HepG2 (cell line): ENCODE data around the gene PASD1. TPM values are rescaled to one million over a fixed set of nuclear protein-coding genes. Genes with fewer than 3 reads are reported as not detected.

Experiments used
- ATAC-seq: fragments of 200-7000 bp; cut with Tn5 transposase; 3 replicates; pipeline ENCODE4 v1.9.1; 2020; ENCODE audit warnings: mild to moderate bottlenecking, moderate library complexity
- BruUV-seq: library from RNA; stranded (reverse); fragments of 400-500 nt; replicated peaks from 2 replicates; lab custom pipeline; 2021; lab: Mats Ljungman, UMichigan
- CTCF ChIA-PET: fragments of 300-600 bp; formaldehyde crosslinking; extraction: SDS; loops from one replicate; lab custom pipeline; 2021; ENCODE audit warnings: low total read pairs, inconsistent platforms, low intra/inter-chr PET ratio; lab: Yijun Ruan, JAX
- POLR2A ChIA-PET: fragments of 350-600 bp; sonication (Branson Sonifier 250); formaldehyde crosslinking; loops from one replicate; lab custom pipeline; 2020; ENCODE audit warnings: antibody characterized with exemption, inconsistent platforms; lab: Yijun Ruan, JAX
- DNase-seq: peaks from one replicate; pipeline ENCODE4 v3.0.0-alpha.2; 2015; ENCODE audit warnings: low spot score
- FAIRE-seq: peaks from 3 replicates; lab custom pipeline; 2011; peaks lifted over from hg19 to GRCh38; lab: Jason Lieb, UNC
- H2AFZ ChIP-seq: one replicate; pipeline ENCODE4 v1.6.1; 2011; ENCODE audit warnings: low read length, inconsistent platforms
- H3K27ac ChIP-seq: fragments of 300-600 bp; 3 replicates; pipeline ENCODE4 v1.8.0; 2011; ENCODE audit warnings: mixed run types, mild to moderate bottlenecking, mixed read lengths, low read length, inconsistent platforms; ENCODE audit not compliant: insufficient read depth; ENCODE audit errors: extremely low read length
- H3K27me3 ChIP-seq, 2 experiments: fragments of 200-600 bp in 1 of 2; 2 replicates in 1 of 2; 3 replicates in 1 of 2; pipeline versions ENCODE4 v1.6.0 to v1.8.0; 2011; ENCODE audit warnings: low read length in 2 of 2, mild to moderate bottlenecking in 2 of 2, moderate library complexity in 2 of 2, inconsistent platforms in 1 of 2; ENCODE audit not compliant: insufficient read depth in 2 of 2, control insufficient read depth in 1 of 2
- H3K36me3 ChIP-seq, 2 experiments: fragments of 200-600 bp in 1 of 2; replicated peaks in 1 of 2; 2 replicates in 1 of 2; 3 replicates in 1 of 2; pipeline versions ENCODE4 v1.5.1 to v1.8.0; 2011; ENCODE audit warnings: low read length in 2 of 2, inconsistent platforms in 1 of 2; ENCODE audit not compliant: insufficient read depth in 2 of 2, control insufficient read depth in 1 of 2
- H3K4me1 ChIP-seq: 2 replicates; pipeline ENCODE4 v1.5.1; 2012; ENCODE audit warnings: low read length, inconsistent platforms; ENCODE audit not compliant: insufficient read depth
- H3K4me2 ChIP-seq: 2 replicates; pipeline ENCODE4 v1.6.0; 2011; ENCODE audit warnings: low read depth, low read length, inconsistent platforms
- H3K4me3 ChIP-seq, 3 experiments: fragments of 200-600 bp in 1 of 3; sonication (generic), shearing (Covaris generic) in 1 of 3; replicated peaks in 1 of 3; 2 replicates each; pipeline ENCODE4 v1.5.1; 2011 to 2016; ENCODE audit warnings: low read length in 3 of 3, inconsistent platforms in 2 of 3, low read depth in 2 of 3, mild to moderate bottlenecking in 2 of 3, control low read depth in 1 of 3, mixed read lengths in 1 of 3; ENCODE audit not compliant: insufficient read depth in 1 of 3
- H3K79me2 ChIP-seq: one replicate; pipeline ENCODE4 v1.6.1; 2011; ENCODE audit warnings: low read length, inconsistent platforms; ENCODE audit not compliant: insufficient read depth
- H3K9ac ChIP-seq: 2 replicates; pipeline ENCODE4 v1.6.0; 2011; ENCODE audit warnings: mild to moderate bottlenecking, low read depth, low read length, inconsistent platforms; ENCODE audit not compliant: insufficient read depth
- H3K9me3 ChIP-seq: 2 replicates; pipeline ENCODE4 v1.5.1; 2012; ENCODE audit warnings: mild to moderate bottlenecking, low read length
- H4K20me1 ChIP-seq: 2 replicates; pipeline ENCODE4 v1.6.0; 2011; ENCODE audit warnings: inconsistent platforms, mild to moderate bottlenecking, low read length, moderate library complexity; ENCODE audit not compliant: insufficient read depth
- ARNT2 ChIP-seq: sonication (generic); formaldehyde crosslinking; IDR thresholded peaks from 2 replicates; pipeline ENCODE4 v1.8.0; 2022; ENCODE audit warnings: mild to moderate bottlenecking, low read depth, missing genetic modification reagents, moderate library complexity
- ATRX ChIP-seq: sonication (generic); formaldehyde crosslinking; IDR thresholded peaks from 2 replicates; pipeline ENCODE4 v1.4.0; 2020; ENCODE audit warnings: missing genetic modification reagents, borderline replicate concordance
- BRCA1 ChIP-seq: sonication (generic); formaldehyde crosslinking; IDR thresholded peaks from 2 replicates; pipeline ENCODE4 v1.4.0; 2020; ENCODE audit warnings: missing genetic modification reagents
- CREB1 ChIP-seq, 2 experiments: fragments of 450-650 bp in 1 of 2; IDR thresholded peaks; 2 replicates each; pipeline ENCODE4 v1.6.1; 2016 to 2017; ENCODE audit warnings: control low read depth in 1 of 2, mild to moderate bottlenecking in 1 of 2, missing compliant biosample characterization in 1 of 2, missing genetic modification characterization in 1 of 2
- EEA1 ChIP-seq: sonication (generic); formaldehyde crosslinking; IDR thresholded peaks from 2 replicates; pipeline ENCODE4 v1.5.1; 2020; ENCODE audit warnings: mild to moderate bottlenecking, missing genetic modification reagents, borderline replicate concordance
- HNRNPL ChIP-seq: fragments of 200-400 bp; formaldehyde crosslinking; IDR thresholded peaks from 2 replicates; pipeline ENCODE4 v1.6.1; 2017; ENCODE audit warnings: mild to moderate bottlenecking, low read depth, low read length
- KDM4B ChIP-seq: sonication (generic); formaldehyde crosslinking; IDR thresholded peaks from 2 replicates; pipeline ENCODE4 v1.4.0; 2020; ENCODE audit warnings: missing genetic modification reagents
- KLF15 ChIP-seq: sonication (generic); formaldehyde crosslinking; IDR thresholded peaks from 2 replicates; pipeline ENCODE4 v1.8.1; 2023; ENCODE audit warnings: borderline replicate concordance, mild to moderate bottlenecking, inconsistent platforms, missing genetic modification reagents, mixed read lengths
- RCOR2 ChIP-seq: IDR thresholded peaks from 2 replicates; pipeline ENCODE4 v1.6.1; 2016; ENCODE audit warnings: missing biosample characterization, missing genetic modification reagents
- SAP130 ChIP-seq: IDR thresholded peaks from 2 replicates; pipeline ENCODE4 v1.6.1; 2016; ENCODE audit warnings: low read depth
- SMARCC2 ChIP-seq: fragments of 450-650 bp; IDR thresholded peaks from 2 replicates; pipeline ENCODE4 v1.6.1; 2017; ENCODE audit warnings: antibody characterized with exemption, mild to moderate bottlenecking
- U2AF1 ChIP-seq: fragments of 200-400 bp; formaldehyde crosslinking; optimal IDR thresholded peaks from 2 replicates; pipeline ENCODE3; 2017; ENCODE audit warnings: mild to moderate bottlenecking, low read depth, low read length
- ZFAT ChIP-seq: sonication (generic); formaldehyde crosslinking; conservative IDR thresholded peaks from 2 replicates; pipeline ENCODE4 v1.8.1; 2023; ENCODE audit warnings: missing genetic modification reagents, inconsistent platforms
- ZFX ChIP-seq: sonication (generic); formaldehyde crosslinking; IDR thresholded peaks from 2 replicates; pipeline ENCODE4 v1.4.0; 2020; ENCODE audit warnings: mild to moderate bottlenecking, low read depth, missing genetic modification reagents, moderate library complexity
- ZMYM4 ChIP-seq: sonication (generic); formaldehyde crosslinking; IDR thresholded peaks from 2 replicates; pipeline ENCODE4 v1.8.1; 2023; ENCODE audit warnings: mild to moderate bottlenecking, missing genetic modification reagents
- ZNF333 ChIP-seq: sonication (generic); formaldehyde crosslinking; IDR thresholded peaks from 2 replicates; pipeline ENCODE4 v1.4.0; 2020; ENCODE audit warnings: mild to moderate bottlenecking, missing genetic modification reagents, borderline replicate concordance
- ZNF460 ChIP-seq: sonication (generic); formaldehyde crosslinking; IDR thresholded peaks from 2 replicates; pipeline ENCODE4 v1.5.1; 2020; ENCODE audit warnings: missing genetic modification reagents, mild to moderate bottlenecking, borderline replicate concordance
- ZNF704 ChIP-seq: sonication (generic); formaldehyde crosslinking; IDR thresholded peaks from 2 replicates; pipeline ENCODE4 v1.8.1; 2023; ENCODE audit warnings: mild to moderate bottlenecking, inconsistent platforms, moderate library complexity, missing genetic modification reagents, borderline replicate concordance
- ZNF724P ChIP-seq: sonication (generic); formaldehyde crosslinking; IDR thresholded peaks from 2 replicates; pipeline ENCODE4 v1.8.0; 2022; ENCODE audit warnings: missing genetic modification reagents, borderline replicate concordance
- WGBS: methylation state at CpG from one replicate; pipeline ENCODE4 v1.1.6; 2017; ENCODE audit warnings: low lambda C conversion rate; 5-methylcytosine and 5-hydroxymethylcytosine counted together
- in situ Hi-C: cut with HindIII; loops from 2 replicates; pipeline ENCODE4 v1.10.0; 2017; ENCODE audit warnings: low pct_unique_long_range_greater_than_20kb; ENCODE audit not compliant: extremely low pct_ligation_motif_present
- intact Hi-C: fragments of 100-400 bp; cut with micrococcal nuclease; formaldehyde crosslinking; loops from one replicate; pipeline ENCODE4 v1.10.0; 2022; ENCODE audit not compliant: unreplicated experiment
- polyA plus RNA-seq, 8 experiments: library from polyadenylated mRNA; depleted of rRNA in 3 of 8; stranded (reverse) in 7 of 8; unstranded in 1 of 8; fragments of >200 nt; fragmentation: Illumina TruSeq in 4 of 8; extraction: Trizol in 4 of 8; gene quantifications; 2 replicates each; pipeline versions ENCODE4 v1.2.1 to v1.2.3, GENCODE V29; 2011 to 2016; ENCODE audit warnings: low read depth in 4 of 8, missing spikeins in 1 of 8, mixed read lengths in 1 of 8; ENCODE audit not compliant: insufficient read depth in 1 of 8
- total RNA-seq, 5 experiments: library from RNA; depleted of rRNA; stranded (reverse); fragments of >200 nt; fragmentation: Illumina TruSeq; extraction: Trizol; gene quantifications; 2 replicates each; pipeline ENCODE4 v1.2.3, GENCODE V29; 2016; ENCODE audit warnings: low read depth in 1 of 5
- TF ChIP-seq, protein P1 (sequence below): sonication (generic); formaldehyde crosslinking; IDR thresholded peaks from 2 replicates; pipeline ENCODE4 v1.8.0; 2022; ENCODE audit warnings: missing genetic modification reagents, mild to moderate bottlenecking, moderate library complexity, borderline replicate concordance

The PASD1 gene
- total and polyA plus RNA-seq, 2 of the 13 experiments (the other 11 are each of a cell fraction or from before 2014, with no cell fraction given), result not detected

- no peak for TF ChIP-seq ZFAT
- TF ChIP-seq KDM4B (CRISPR knock-in tag), result no peak
- TF ChIP-seq ZNF460 (CRISPR knock-in tag), result no peak
- TF ChIP-seq ZNF704, result no peak
- TF ChIP-seq ARNT2 (CRISPR knock-in tag), result no peak
- no peak for TF ChIP-seq RCOR2 (CRISPR knock-in tag)
- no peak for TF ChIP-seq ZNF724P
- no peak for TF ChIP-seq U2AF1
- TF ChIP-seq BRCA1, result no peak
Measured at GRCh38 chrX:151723156-151723760, 159.8 kb downstream of the PASD1 start (continued).

DNA sequence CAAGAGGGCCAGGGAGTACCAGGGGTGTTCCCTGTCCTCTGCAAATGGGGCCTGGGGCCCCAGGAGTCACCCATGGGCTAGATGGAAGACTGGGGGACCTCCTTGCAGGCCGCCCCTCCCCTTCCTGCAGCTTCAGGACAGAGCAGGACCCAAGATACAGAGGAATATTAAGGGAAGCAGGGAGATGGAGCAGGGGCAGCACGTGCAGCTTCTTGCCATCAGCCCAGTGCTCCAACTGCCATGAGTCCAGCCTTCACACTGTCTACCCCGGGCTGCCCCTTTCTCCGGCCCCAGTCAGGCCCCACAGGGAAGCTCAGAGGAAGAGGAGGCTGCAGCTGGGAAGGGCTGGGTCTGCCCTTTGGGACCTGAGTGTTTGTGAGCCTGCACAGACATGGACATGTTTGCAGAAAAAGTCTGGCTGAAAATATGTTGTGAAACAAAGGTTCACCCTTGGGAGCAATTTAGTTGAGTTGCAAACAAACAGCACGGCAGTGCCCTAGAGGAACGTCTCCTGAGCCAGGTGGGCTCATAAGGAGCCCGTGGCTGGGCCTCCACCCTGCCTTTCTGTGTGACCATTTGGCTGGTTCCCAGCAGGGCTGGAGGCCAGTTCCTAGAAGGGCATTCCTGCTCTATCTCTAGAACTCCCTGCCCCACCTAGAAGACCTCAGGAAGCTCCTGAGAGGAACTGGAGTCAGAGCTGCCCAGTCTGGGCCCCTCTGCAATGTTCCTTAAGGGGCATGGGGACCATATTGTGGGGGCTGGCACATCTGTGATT, 161.3 kb downstream of the PASD1 start:
- H3K27me3 ChIP-seq, result no peaks in the 10 kb centered on the region
- 0% methylated on average over 1 of the region's 7 CpGs for WGBS
- no peaks in the 10 kb centered on the region for H3K4me1 ChIP-seq
- FAIRE-seq, result no peak
- ChIA-PET CTCF (no interaction called here), POLR2A (no interaction called here)
- H3K9me3 ChIP-seq, result no peaks in the 10 kb centered on the region
- no TSS peak for BruUV-seq
- ATAC-seq, result no peak
- H3K79me2 ChIP-seq, result no peaks in the 10 kb centered on the region
- no peaks in the 10 kb centered on the region for H3K36me3 ChIP-seq
- intact Hi-C loops, result no loop called here
- H4K20me1 ChIP-seq, result no peaks in the 10 kb centered on the region
- DNase-seq, result no peak
- H3K27ac ChIP-seq, result no peak overlapping the region
- in situ Hi-C loops, result loop anchor here (25.0 kb wide), 1 partner anchor 1088 kb away; no protein-coding TSS in a partner anchor
- H3K4me3 ChIP-seq, result no peak overlapping the region
- H3K9ac ChIP-seq, result no peak overlapping the region
- no peak overlapping the region for H2AFZ ChIP-seq
- no peak overlapping the region for H3K4me2 ChIP-seq
- TF ChIP-seq ZFX (CRISPR knock-in tag), result no peak
- TF ChIP-seq ZMYM4 (CRISPR knock-in tag), result no peak
- no peak for TF ChIP-seq SAP130 (CRISPR knock-in tag)
- TF ChIP-seq ZNF333 (CRISPR knock-in tag), result no peak
- TF ChIP-seq CREB1 (IDR thresholded peaks at IDR 0.05), result no peak
- TF ChIP-seq CREB1 (CRISPR knock-in tag; IDR thresholded peaks at IDR 0.05), result no peak
- no peak for TF ChIP-seq ATRX (CRISPR knock-in tag)
- no peak for TF ChIP-seq EEA1 (CRISPR knock-in tag)
- TF ChIP-seq, protein P1, sequence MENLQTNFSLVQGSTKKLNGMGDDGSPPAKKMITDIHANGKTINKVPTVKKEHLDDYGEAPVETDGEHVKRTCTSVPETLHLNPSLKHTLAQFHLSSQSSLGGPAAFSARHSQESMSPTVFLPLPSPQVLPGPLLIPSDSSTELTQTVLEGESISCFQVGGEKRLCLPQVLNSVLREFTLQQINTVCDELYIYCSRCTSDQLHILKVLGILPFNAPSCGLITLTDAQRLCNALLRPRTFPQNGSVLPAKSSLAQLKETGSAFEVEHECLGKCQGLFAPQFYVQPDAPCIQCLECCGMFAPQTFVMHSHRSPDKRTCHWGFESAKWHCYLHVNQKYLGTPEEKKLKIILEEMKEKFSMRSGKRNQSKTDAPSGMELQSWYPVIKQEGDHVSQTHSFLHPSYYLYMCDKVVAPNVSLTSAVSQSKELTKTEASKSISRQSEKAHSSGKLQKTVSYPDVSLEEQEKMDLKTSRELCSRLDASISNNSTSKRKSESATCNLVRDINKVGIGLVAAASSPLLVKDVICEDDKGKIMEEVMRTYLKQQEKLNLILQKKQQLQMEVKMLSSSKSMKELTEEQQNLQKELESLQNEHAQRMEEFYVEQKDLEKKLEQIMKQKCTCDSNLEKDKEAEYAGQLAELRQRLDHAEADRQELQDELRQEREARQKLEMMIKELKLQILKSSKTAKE, result no peak
- no peak for TF ChIP-seq KLF15
- no peak for TF ChIP-seq SMARCC2
- no peak for TF ChIP-seq HNRNPL
